ENCODE data around the gene ELAPOR1. TPM values are rescaled to one million over a fixed set of nuclear protein-coding genes. Genes with fewer than 3 reads are reported as not detected.

The ELAPOR1 gene
- polyA plus RNA-seq, 1 experiment: 2.3 TPM

GRCh38 chr1:109096120-109096519, 17.8 kb upstream of the ELAPOR1 start:
- ChIA-PET POLR2A (no interaction called here), CTCF (interaction anchor here (0.8 kb wide), 1 partner anchor 13 kb away, joined by 3 read pairs; no protein-coding TSS in a partner anchor)
- TF ChIP-seq CTCF (IDR thresholded peaks at IDR 0.05; ENCODE audit: insufficient read depth, low read depth, low read length): no peak
- no peak for DNase-seq (ENCODE audit: low read depth)
- Histone ChIP-seq H3K4me3 (ENCODE audit: low read depth, low read length) (no peak overlapping the region), H3K36me3 (ENCODE audit: control insufficient read depth, insufficient read depth, low read length) (no peaks in the 10 kb centered on the region), H3K27me3 (ENCODE audit: control insufficient read depth, insufficient read depth, low read length) (no peaks in the 10 kb centered on the region)

GRCh38 chr1:109099938-109100773, 13.8 kb upstream of the ELAPOR1 start:
- peak; percentile 73 for DNase-seq (ENCODE audit: low read depth)
- peak; percentile 92 for TF ChIP-seq CTCF (IDR thresholded peaks at IDR 0.05; ENCODE audit: insufficient read depth, low read depth, low read length)
- peak overlapping the region; percentile 97 for H3K4me3 ChIP-seq (ENCODE audit: low read depth, low read length)
- POLR2A ChIA-PET: interaction anchor here (0.6 to 1.3 kb wide), 11 partner anchors 8 to 750 kb away, joined by 3 to 7 read pairs (median 4); partner anchors contain the start of genes TAF13, TMEM167B and WDR47
- H3K27me3 ChIP-seq (ENCODE audit: control insufficient read depth, insufficient read depth, low read length): no peaks in the 10 kb centered on the region
- no peaks in the 10 kb centered on the region for H3K36me3 ChIP-seq (ENCODE audit: control insufficient read depth, insufficient read depth, low read length)
- CTCF ChIA-PET: interaction anchor here (0.6 to 6.2 kb wide), 15 partner anchors 9 to 345 kb away, joined by 3 to 51 read pairs (median 4); partner anchors contain the start of genes ELAPOR1 and TMEM167B

- no peak for DNase-seq (ENCODE audit: low read depth)
- H3K36me3 ChIP-seq (ENCODE audit: control insufficient read depth, insufficient read depth, low read length): no peaks in the 10 kb centered on the region
- POLR2A ChIA-PET: no interaction called here
- CTCF ChIA-PET: interaction anchor here (6.2 kb wide), 1 partner anchor 7 kb away, joined by 51 read pairs; the partner anchor contains the start of gene ELAPOR1
- H3K4me3 ChIP-seq (ENCODE audit: low read depth, low read length): no peak overlapping the region
- no peaks in the 10 kb centered on the region; the same call in 1 of the 2 replicates for H3K27me3 ChIP-seq (ENCODE audit: control insufficient read depth, insufficient read depth, low read length)
- TF ChIP-seq CTCF (IDR thresholded peaks at IDR 0.05; ENCODE audit: insufficient read depth, low read depth, low read length): no peak
Measured at GRCh38 chr1:109104364-109105151, 9.4 kb upstream of the ELAPOR1 start.

GRCh38 chr1:109105881-109106280, 8.0 kb upstream of the ELAPOR1 start:
- POLR2A ChIA-PET: no interaction called here
- no peak for DNase-seq (ENCODE audit: low read depth)
- CTCF ChIA-PET: no interaction called here

More at GRCh38 chr1:109105881-109106280, 8.0 kb upstream of the ELAPOR1 start:
- H3K27me3 ChIP-seq (ENCODE audit: control insufficient read depth, insufficient read depth, low read length): peaks cover 3% of the 10 kb centered on the region
- H3K4me3 ChIP-seq (ENCODE audit: low read depth, low read length): no peak overlapping the region
- TF ChIP-seq CTCF (IDR thresholded peaks at IDR 0.05; ENCODE audit: insufficient read depth, low read depth, low read length): no peak
- H3K36me3 ChIP-seq (ENCODE audit: control insufficient read depth, insufficient read depth, low read length): no peaks in the 10 kb centered on the region

Measured in BJ (cell line).